Measurements from ENCODE around the gene TTLL11. TPM values are rescaled to one million over a fixed set of nuclear protein-coding genes. Genes with fewer than 3 reads are reported as not detected.
"Not testable (repeated sequence)": the region's sequence is repeated elsewhere in the genome, so short reads cannot be mapped to it uniquely, and the experiment has no call there.

Gene TTLL11
- total and polyA plus RNA-seq, 5 donors from 2014 or later, result 2.0 to 6.1 (median 3.5) TPM

DNA sequence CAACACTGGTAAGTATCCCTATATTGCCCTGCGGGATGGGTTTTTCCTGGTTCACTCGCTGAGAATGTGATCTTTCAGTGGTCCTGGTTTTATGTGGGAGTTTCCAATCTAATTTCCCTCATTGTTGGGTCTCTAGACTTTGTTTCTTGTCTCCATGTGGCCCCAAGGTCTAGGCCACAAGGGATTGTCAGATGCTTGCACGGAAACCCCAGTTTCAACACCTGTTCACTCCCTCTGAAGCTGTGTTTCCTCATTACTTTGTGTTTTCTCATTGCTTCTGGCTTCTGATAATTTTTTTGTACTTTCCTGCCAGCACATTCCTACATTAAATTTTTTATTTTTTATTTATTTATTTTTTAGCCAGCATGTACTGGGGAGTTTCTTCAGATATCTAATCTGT is 191.5 kb downstream of the TTLL11 start:
- no peak overlapping the region for H3K27ac ChIP-seq (ENCODE audit: insufficient read depth, low read length, poor library complexity, severe bottlenecking)
- no peak for ATAC-seq (ENCODE audit: low read depth in 2 of 2)
- H3K27me3 ChIP-seq (ENCODE audit: control insufficient read depth, insufficient read depth, low read length), result no peaks in the 10 kb centered on the region
- H3K27me3 Mint-ChIP-seq, result no peaks in the 10 kb centered on the region
- DNase-seq, result no peak
- no peaks in the 10 kb centered on the region for H3K36me3 ChIP-seq (ENCODE audit: control insufficient read depth, insufficient read depth, low read length)
- H3K9me3 ChIP-seq (ENCODE audit: control insufficient read depth in 2 of 2, low read length in 2 of 2), result no peaks in the 10 kb centered on the region
- no peak overlapping the region for H3K27ac Mint-ChIP-seq
- no peaks in the 10 kb centered on the region for H3K4me1 Mint-ChIP-seq
- no peak overlapping the region for H3K4me3 ChIP-seq (ENCODE audit: low read depth, low read length)
- no peak overlapping the region for H3K4me3 Mint-ChIP-seq
- H3K4me1 ChIP-seq (ENCODE audit: control insufficient read depth, insufficient read depth, low read length, poor library complexity, severe bottlenecking), result no peaks in the 10 kb centered on the region
- H3K9me3 Mint-ChIP-seq, result peaks cover 0 to 6% (median 0%) of the 10 kb centered on the region in 7 donors
- H3K36me3 Mint-ChIP-seq, result no peaks in the 10 kb centered on the region

DNA sequence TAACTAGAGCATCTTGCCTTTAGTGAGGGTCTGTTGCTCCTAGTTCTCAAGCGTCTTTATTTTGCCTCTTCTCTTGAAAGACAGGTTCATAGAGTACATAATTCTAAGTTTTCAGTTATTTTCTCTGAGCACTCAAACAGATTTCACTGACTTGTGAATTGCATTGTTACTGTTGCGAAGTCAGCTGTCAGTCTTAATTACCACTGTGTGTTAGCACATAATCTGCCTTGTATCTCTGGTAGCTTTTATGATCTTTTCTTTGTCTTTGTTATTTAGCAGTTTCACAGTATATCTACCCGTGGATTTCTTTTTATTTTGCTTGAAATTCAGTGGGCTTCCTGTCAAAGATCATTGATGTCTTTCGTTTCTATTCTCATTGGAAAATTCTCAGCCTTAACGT is 192.9 kb downstream of the TTLL11 start:
- Histone ChIP-seq H3K4me3 (ENCODE audit: low read depth, low read length) (no peak overlapping the region), H3K27me3 (ENCODE audit: control insufficient read depth, insufficient read depth, low read length) (no peaks in the 10 kb centered on the region), H3K9me3 (ENCODE audit: control insufficient read depth in 2 of 2, low read length in 2 of 2) (no peaks in the 10 kb centered on the region), H3K27ac (ENCODE audit: insufficient read depth, low read length, poor library complexity, severe bottlenecking) (no peak overlapping the region), H3K36me3 (ENCODE audit: control insufficient read depth, insufficient read depth, low read length) (no peaks in the 10 kb centered on the region), H3K4me1 (ENCODE audit: control insufficient read depth, insufficient read depth, low read length, poor library complexity, severe bottlenecking) (no peaks in the 10 kb centered on the region)
- Mint-ChIP-seq H3K27me3 (no peaks in the 10 kb centered on the region), H3K27ac (no peak overlapping the region), H3K4me1 (no peaks in the 10 kb centered on the region), H3K9me3 (peaks cover 0 to 6% (median 0%) of the 10 kb centered on the region in 7 donors), H3K36me3 (no peaks in the 10 kb centered on the region), H3K4me3 (no peak overlapping the region)
- no peak for DNase-seq
- no peak for ATAC-seq (ENCODE audit: low read depth in 2 of 2)

DNA sequence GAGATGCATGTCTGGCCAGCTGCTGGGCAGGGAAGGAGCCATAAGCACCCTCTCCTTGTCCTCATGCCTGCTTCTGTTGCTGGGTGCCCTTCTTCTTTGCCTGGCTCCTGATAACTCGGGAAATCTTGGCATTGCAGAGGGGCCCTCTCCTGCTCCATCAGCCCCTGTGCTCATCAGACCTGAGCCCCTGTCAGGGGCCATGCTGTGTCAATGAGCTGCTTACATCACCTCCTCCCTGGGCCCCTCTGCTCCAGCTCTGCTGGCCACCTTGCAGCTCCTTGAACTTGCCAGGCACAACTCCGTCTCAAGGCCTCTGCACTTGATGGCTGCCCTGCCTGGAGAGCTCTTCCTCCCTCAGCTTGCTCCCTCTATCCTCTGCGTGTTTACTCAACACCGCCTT is 194.3 kb downstream of the TTLL11 start:
- no peak overlapping the region for H3K27ac ChIP-seq (ENCODE audit: insufficient read depth, low read length, poor library complexity, severe bottlenecking)
- H3K36me3 ChIP-seq (ENCODE audit: control insufficient read depth, insufficient read depth, low read length), result no peaks in the 10 kb centered on the region
- Mint-ChIP-seq H3K4me3 (no peak overlapping the region), H3K27me3 (no peaks in the 10 kb centered on the region), H3K36me3 (no peaks in the 10 kb centered on the region), H3K9me3 (peaks cover 0 to 6% (median 2%) of the 10 kb centered on the region in 7 donors), H3K27ac (peak overlapping the region in 1 of 3 donors; percentile 30), H3K4me1 (no peaks in the 10 kb centered on the region)
- H3K4me1 ChIP-seq (ENCODE audit: control insufficient read depth, insufficient read depth, low read length, poor library complexity, severe bottlenecking), result no peaks in the 10 kb centered on the region
- H3K4me3 ChIP-seq (ENCODE audit: low read depth, low read length), result no peak overlapping the region
- DNase-seq (no peak), ATAC-seq (ENCODE audit: low read depth in 2 of 2) (no peak)
- H3K9me3 ChIP-seq (ENCODE audit: control insufficient read depth in 2 of 2, low read length in 2 of 2), result no peaks in the 10 kb centered on the region
- H3K27me3 ChIP-seq (ENCODE audit: control insufficient read depth, insufficient read depth, low read length), result no peaks in the 10 kb centered on the region

GRCh38 chr9:121897140-121897539 is 196.0 kb downstream of the TTLL11 start:
- no peaks in the 10 kb centered on the region for H3K4me1 Mint-ChIP-seq

GRCh38 chr9:121896545-121896943 is 196.6 kb downstream of the TTLL11 start:
- H3K36me3 ChIP-seq (ENCODE audit: control insufficient read depth, insufficient read depth, low read length), result no peaks in the 10 kb centered on the region
- ATAC-seq (ENCODE audit: low read depth in 2 of 2) (no peak), DNase-seq (no peak)
- no peak overlapping the region for H3K4me3 ChIP-seq (ENCODE audit: low read depth, low read length)
- H3K9me3 Mint-ChIP-seq, result peaks cover 0 to 6% (median 2%) of the 10 kb centered on the region in 7 donors
- no peak overlapping the region for H3K4me3 Mint-ChIP-seq
- no peaks in the 10 kb centered on the region for H3K27me3 Mint-ChIP-seq
- no peaks in the 10 kb centered on the region for H3K4me1 Mint-ChIP-seq
- H3K36me3 Mint-ChIP-seq, result no peaks in the 10 kb centered on the region
- no peak overlapping the region for H3K27ac Mint-ChIP-seq
- H3K9me3 ChIP-seq (ENCODE audit: control insufficient read depth in 2 of 2, low read length in 2 of 2), result no peaks in the 10 kb centered on the region
- H3K27me3 ChIP-seq (ENCODE audit: control insufficient read depth, insufficient read depth, low read length), result no peaks in the 10 kb centered on the region
- H3K4me1 ChIP-seq (ENCODE audit: control insufficient read depth, insufficient read depth, low read length, poor library complexity, severe bottlenecking), result no peaks in the 10 kb centered on the region
- no peak overlapping the region for H3K27ac ChIP-seq (ENCODE audit: insufficient read depth, low read length, poor library complexity, severe bottlenecking)

More at GRCh38 chr9:121897140-121897539, 196.0 kb downstream of the TTLL11 start:
- no peaks in the 10 kb centered on the region for H3K27me3 ChIP-seq (ENCODE audit: control insufficient read depth, insufficient read depth, low read length)
- no peaks in the 10 kb centered on the region for H3K9me3 ChIP-seq (ENCODE audit: control insufficient read depth in 2 of 2, low read length in 2 of 2)
- H3K27me3 Mint-ChIP-seq, result no peaks in the 10 kb centered on the region
- H3K36me3 ChIP-seq (ENCODE audit: control insufficient read depth, insufficient read depth, low read length), result no peaks in the 10 kb centered on the region
- H3K36me3 Mint-ChIP-seq, result no peaks in the 10 kb centered on the region
- DNase-seq (no peak), ATAC-seq (ENCODE audit: low read depth in 2 of 2) (no peak)
- peaks cover 0 to 6% (median 2%) of the 10 kb centered on the region in 7 donors for H3K9me3 Mint-ChIP-seq
- no peaks in the 10 kb centered on the region for H3K4me1 ChIP-seq (ENCODE audit: control insufficient read depth, insufficient read depth, low read length, poor library complexity, severe bottlenecking)
- H3K27ac Mint-ChIP-seq, result no peak overlapping the region
- no peak overlapping the region for H3K4me3 ChIP-seq (ENCODE audit: low read depth, low read length)
- H3K27ac ChIP-seq (ENCODE audit: insufficient read depth, low read length, poor library complexity, severe bottlenecking), result no peak overlapping the region
- H3K4me3 Mint-ChIP-seq, result no peak overlapping the region

- DNase-seq (peak in 1 of 3 donors; percentile 17), ATAC-seq (ENCODE audit: low read depth in 2 of 2) (no peak)
- Histone ChIP-seq H3K27ac (ENCODE audit: insufficient read depth, low read length, poor library complexity, severe bottlenecking) (no peak overlapping the region), H3K9me3 (ENCODE audit: control insufficient read depth in 2 of 2, low read length in 2 of 2) (no peaks in the 10 kb centered on the region), H3K27me3 (ENCODE audit: control insufficient read depth, insufficient read depth, low read length) (no peaks in the 10 kb centered on the region), H3K36me3 (ENCODE audit: control insufficient read depth, insufficient read depth, low read length) (no peaks in the 10 kb centered on the region), H3K4me3 (ENCODE audit: low read depth, low read length) (no peak overlapping the region), H3K4me1 (ENCODE audit: control insufficient read depth, insufficient read depth, low read length, poor library complexity, severe bottlenecking) (no peaks in the 10 kb centered on the region)
- Mint-ChIP-seq H3K27me3 (no peaks in the 10 kb centered on the region), H3K4me1 (no peaks in the 10 kb centered on the region), H3K27ac (no peak overlapping the region), H3K9me3 (peaks cover 0 to 6% (median 2%) of the 10 kb centered on the region in 7 donors), H3K36me3 (no peaks in the 10 kb centered on the region), H3K4me3 (no peak overlapping the region)
Measured at GRCh38 chr9:121895818-121896544, 197.1 kb downstream of the TTLL11 start.

- H3K27me3 Mint-ChIP-seq, result no peaks in the 10 kb centered on the region
- H3K9me3 ChIP-seq (ENCODE audit: control insufficient read depth in 2 of 2, low read length in 2 of 2), result no peaks in the 10 kb centered on the region
- no peaks in the 10 kb centered on the region for H3K36me3 Mint-ChIP-seq
- DNase-seq (peak in 1 of 3 donors; percentile 7), ATAC-seq (ENCODE audit: low read depth in 2 of 2) (no peak)
- no peak overlapping the region for H3K27ac Mint-ChIP-seq
- H3K27me3 ChIP-seq (ENCODE audit: control insufficient read depth, insufficient read depth, low read length), result no peaks in the 10 kb centered on the region
- no peaks in the 10 kb centered on the region for H3K36me3 ChIP-seq (ENCODE audit: control insufficient read depth, insufficient read depth, low read length)
- H3K9me3 Mint-ChIP-seq, result peaks cover 0 to 4% (median 2%) of the 10 kb centered on the region in 7 donors
- no peaks in the 10 kb centered on the region for H3K4me1 ChIP-seq (ENCODE audit: control insufficient read depth, insufficient read depth, low read length, poor library complexity, severe bottlenecking)
- H3K4me1 Mint-ChIP-seq, result no peaks in the 10 kb centered on the region
- H3K27ac ChIP-seq (ENCODE audit: insufficient read depth, low read length, poor library complexity, severe bottlenecking), result no peak overlapping the region
- no peak overlapping the region for H3K4me3 Mint-ChIP-seq
- no peak overlapping the region for H3K4me3 ChIP-seq (ENCODE audit: low read depth, low read length)
Measured at GRCh38 chr9:121895358-121895757, 197.8 kb downstream of the TTLL11 start.

GRCh38 chr9:121894380-121894779 is 198.7 kb downstream of the TTLL11 start:
- H3K27ac ChIP-seq (ENCODE audit: insufficient read depth, low read length, poor library complexity, severe bottlenecking); H3K4me3 ChIP-seq (ENCODE audit: low read depth, low read length); H3K9me3 Mint-ChIP-seq; H3K36me3 ChIP-seq (ENCODE audit: control insufficient read depth, insufficient read depth, low read length); H3K9me3 ChIP-seq (ENCODE audit: control insufficient read depth in 2 of 2, low read length in 2 of 2); H3K4me1 Mint-ChIP-seq; H3K27me3 ChIP-seq (ENCODE audit: control insufficient read depth, insufficient read depth, low read length); H3K4me3 Mint-ChIP-seq; H3K36me3 Mint-ChIP-seq; H3K27ac Mint-ChIP-seq; H3K4me1 ChIP-seq (ENCODE audit: control insufficient read depth, insufficient read depth, low read length, poor library complexity, severe bottlenecking); H3K27me3 Mint-ChIP-seq; DNase-seq; ATAC-seq (ENCODE audit: low read depth in 2 of 2): not testable (repeated sequence)

All from CD4-positive, CD25-positive, alpha-beta regulatory T cell (primary cell).